Measurements from ENCODE around the gene RASGEF1B.
A peak's percentile ranks its signal among the peaks of the same experiment; 100 is the strongest.

The RASGEF1B gene

DNA sequence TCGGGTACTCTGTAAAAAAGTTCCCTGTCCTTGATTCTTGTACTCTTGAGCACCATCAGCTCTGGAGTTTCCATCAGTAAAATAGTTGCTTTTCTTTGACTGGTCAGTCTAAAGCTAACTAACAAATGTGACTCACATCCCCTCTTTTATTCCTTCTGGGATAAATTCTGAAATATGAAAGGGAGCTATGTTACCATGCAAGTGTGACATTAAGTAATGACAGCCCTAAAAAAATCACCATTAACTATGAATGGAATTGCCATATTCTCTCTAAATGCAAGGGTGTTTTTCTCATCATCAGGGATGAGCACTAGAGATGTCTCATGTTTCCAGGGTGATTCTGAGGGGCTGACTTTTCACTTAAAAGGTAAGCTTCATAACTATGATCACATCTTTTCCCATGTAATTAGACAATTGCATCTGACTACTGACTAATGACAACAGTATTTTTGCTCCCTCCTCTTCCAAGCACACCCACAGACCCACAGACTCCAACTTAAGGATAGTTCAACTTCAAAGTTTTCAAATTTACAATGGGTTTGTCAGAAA is 26.9 kb upstream of the RASGEF1B start:
- H3K27ac ChIP-seq (ENCODE audit: insufficient read depth, low read length, poor library complexity, severe bottlenecking), result no peak overlapping the region
- no peaks in the 10 kb centered on the region for H3K9me3 ChIP-seq (ENCODE audit: control insufficient read depth, low read length)
- DNase-seq, result no peak
- H3K27me3 ChIP-seq (replicated peaks; ENCODE audit: control insufficient read depth, insufficient read depth, low read length, poor library complexity, severe bottlenecking), result no peaks in the 10 kb centered on the region
- H3K4me1 ChIP-seq (ENCODE audit: control insufficient read depth, insufficient read depth, low read length, poor library complexity, severe bottlenecking), result peaks cover 6% of the 10 kb centered on the region
- no peak overlapping the region for H3K4me3 ChIP-seq (ENCODE audit: insufficient read depth, low read depth, low read length, poor library complexity, severe bottlenecking)
- H3K36me3 ChIP-seq (ENCODE audit: control insufficient read depth, insufficient read depth, low read length), result no peaks in the 10 kb centered on the region

DNA sequence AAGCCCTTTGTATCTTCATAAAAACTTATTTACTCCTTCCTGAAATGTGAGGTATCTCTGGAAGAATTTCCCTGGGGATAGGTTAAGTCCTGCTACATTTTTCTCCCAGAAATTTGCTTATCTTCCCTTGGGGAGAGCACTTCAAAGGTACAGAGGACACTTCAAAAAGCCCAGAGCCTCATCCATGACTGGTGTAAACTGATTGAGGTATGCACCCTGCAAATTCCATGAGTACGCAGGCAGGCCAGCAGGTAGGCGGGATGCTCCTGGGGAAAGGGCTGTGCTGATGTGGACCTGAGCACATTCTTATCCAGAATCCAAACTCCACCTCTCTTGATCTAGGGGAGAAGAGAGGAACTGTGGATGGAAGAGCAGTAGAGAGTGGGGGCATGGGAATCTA is 26.3 kb upstream of the RASGEF1B start:
- no peaks in the 10 kb centered on the region for H3K36me3 ChIP-seq (ENCODE audit: control insufficient read depth, insufficient read depth, low read length)
- H3K4me3 ChIP-seq (ENCODE audit: insufficient read depth, low read depth, low read length, poor library complexity, severe bottlenecking), result no peak overlapping the region
- DNase-seq, result no peak
- peaks cover 10% of the 10 kb centered on the region for H3K4me1 ChIP-seq (ENCODE audit: control insufficient read depth, insufficient read depth, low read length, poor library complexity, severe bottlenecking)
- H3K27ac ChIP-seq (ENCODE audit: insufficient read depth, low read length, poor library complexity, severe bottlenecking), result no peak overlapping the region
- H3K27me3 ChIP-seq (replicated peaks; ENCODE audit: control insufficient read depth, insufficient read depth, low read length, poor library complexity, severe bottlenecking), result no peaks in the 10 kb centered on the region
- H3K9me3 ChIP-seq (ENCODE audit: control insufficient read depth, low read length), result no peaks in the 10 kb centered on the region

DNA sequence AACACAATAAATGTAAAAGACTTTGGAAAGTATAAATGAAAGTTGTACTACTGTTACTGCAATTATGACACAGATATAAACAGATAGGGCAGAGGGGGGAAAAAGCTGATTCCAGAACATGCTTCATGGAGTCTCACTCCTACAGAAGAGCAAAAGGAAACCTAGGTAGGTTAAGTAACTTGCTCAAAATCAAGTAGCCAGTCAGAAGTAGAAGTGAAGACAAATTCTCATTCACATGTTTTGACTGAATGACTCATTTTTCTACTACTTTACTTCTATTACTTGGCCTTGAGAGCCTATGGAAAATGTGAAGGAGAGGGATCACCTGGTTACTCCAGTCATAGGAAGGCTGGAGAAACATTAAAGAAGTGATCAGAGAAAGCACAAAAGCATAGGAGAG is 23.6 kb upstream of the RASGEF1B start:
- Histone ChIP-seq H3K27me3 (replicated peaks; ENCODE audit: control insufficient read depth, insufficient read depth, low read length, poor library complexity, severe bottlenecking) (no peaks in the 10 kb centered on the region), H3K9me3 (ENCODE audit: control insufficient read depth, low read length) (no peaks in the 10 kb centered on the region), H3K36me3 (ENCODE audit: control insufficient read depth, insufficient read depth, low read length) (no peaks in the 10 kb centered on the region), H3K27ac (ENCODE audit: insufficient read depth, low read length, poor library complexity, severe bottlenecking) (no peak overlapping the region), H3K4me3 (ENCODE audit: insufficient read depth, low read depth, low read length, poor library complexity, severe bottlenecking) (no peak overlapping the region), H3K4me1 (ENCODE audit: control insufficient read depth, insufficient read depth, low read length, poor library complexity, severe bottlenecking) (peaks cover 21% of the 10 kb centered on the region)
- DNase-seq, result no peak

DNA sequence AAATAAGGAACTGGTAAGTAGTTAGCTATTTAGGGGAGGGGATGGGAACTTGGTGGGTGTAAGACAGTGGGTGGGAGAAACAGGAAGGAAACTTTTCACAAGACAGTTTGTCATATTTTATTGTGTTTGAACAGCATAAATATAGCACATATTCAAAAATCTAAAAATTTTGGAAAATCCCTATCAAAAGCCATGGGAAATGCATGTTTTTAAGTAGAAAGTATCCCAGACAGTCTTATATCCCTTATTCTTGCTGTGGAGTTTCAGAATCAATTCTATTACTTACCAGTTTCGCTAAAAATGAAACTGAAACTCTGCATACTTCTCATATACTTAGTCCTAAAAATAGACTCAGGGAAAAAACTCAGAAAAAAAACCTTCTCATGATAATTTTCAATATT is 22.3 kb upstream of the RASGEF1B start:
- Histone ChIP-seq H3K27ac (ENCODE audit: insufficient read depth, low read length, poor library complexity, severe bottlenecking) (peak overlapping the region; percentile 54), H3K36me3 (ENCODE audit: control insufficient read depth, insufficient read depth, low read length) (no peaks in the 10 kb centered on the region), H3K4me1 (ENCODE audit: control insufficient read depth, insufficient read depth, low read length, poor library complexity, severe bottlenecking) (peaks cover 21% of the 10 kb centered on the region), H3K9me3 (ENCODE audit: control insufficient read depth, low read length) (no peaks in the 10 kb centered on the region), H3K4me3 (ENCODE audit: insufficient read depth, low read depth, low read length, poor library complexity, severe bottlenecking) (peak overlapping the region; percentile 35), H3K27me3 (replicated peaks; ENCODE audit: control insufficient read depth, insufficient read depth, low read length, poor library complexity, severe bottlenecking) (no peaks in the 10 kb centered on the region)
- DNase-seq, result no peak

DNA sequence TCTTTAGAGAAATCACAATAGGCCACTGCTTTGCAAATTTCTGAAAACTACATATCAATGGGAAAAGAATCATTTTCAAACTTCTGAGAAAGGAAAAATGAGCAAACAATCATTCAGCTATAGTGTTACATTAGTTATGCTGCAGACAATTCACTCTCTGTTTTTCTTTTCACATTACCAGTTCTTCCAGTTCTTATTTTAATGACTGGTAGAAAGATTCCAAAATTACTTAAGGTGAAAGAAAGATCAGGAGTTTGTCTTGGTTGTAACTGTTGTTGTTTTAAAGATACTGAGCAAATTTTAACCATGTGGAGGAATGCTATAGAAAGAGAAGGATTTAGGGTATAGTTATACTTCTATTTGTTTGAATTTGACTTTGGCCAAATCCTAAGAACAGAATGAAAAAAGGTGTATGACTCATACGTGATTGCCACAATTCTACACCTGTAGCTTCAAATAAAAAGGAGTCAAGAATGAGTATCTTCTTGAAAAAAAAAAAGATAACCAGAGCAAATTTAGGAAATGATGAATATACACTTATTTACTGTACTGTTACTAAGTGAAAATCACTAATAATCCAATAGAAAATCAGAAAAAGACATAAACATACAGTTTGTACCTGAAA is 21.0 kb upstream of the RASGEF1B start:
- Histone ChIP-seq H3K27me3 (replicated peaks; ENCODE audit: control insufficient read depth, insufficient read depth, low read length, poor library complexity, severe bottlenecking) (no peaks in the 10 kb centered on the region), H3K36me3 (ENCODE audit: control insufficient read depth, insufficient read depth, low read length) (no peaks in the 10 kb centered on the region), H3K27ac (ENCODE audit: insufficient read depth, low read length, poor library complexity, severe bottlenecking) (peak overlapping the region; percentile 70), H3K4me3 (ENCODE audit: insufficient read depth, low read depth, low read length, poor library complexity, severe bottlenecking) (no peak overlapping the region), H3K9me3 (ENCODE audit: control insufficient read depth, low read length) (no peaks in the 10 kb centered on the region), H3K4me1 (ENCODE audit: control insufficient read depth, insufficient read depth, low read length, poor library complexity, severe bottlenecking) (peaks cover 21% of the 10 kb centered on the region)
- no peak for DNase-seq

DNA sequence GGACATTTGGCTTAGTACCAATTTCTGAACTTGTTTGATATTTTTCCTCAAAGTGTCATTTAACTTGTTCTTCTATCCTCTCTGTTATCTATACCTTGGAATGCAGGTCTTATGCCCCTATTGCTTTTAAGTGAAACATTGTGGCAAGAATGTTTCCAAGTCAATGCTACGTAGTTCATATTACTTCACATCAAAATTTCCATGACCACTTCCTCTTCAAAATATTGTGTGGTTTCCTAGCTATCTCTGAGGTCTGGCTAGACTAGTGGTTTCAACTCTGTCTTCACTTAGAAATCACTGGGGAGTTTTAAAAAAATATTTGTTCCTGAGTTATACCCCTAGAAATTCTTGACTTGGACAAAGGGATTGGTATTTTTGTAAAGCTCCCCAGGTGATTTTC is 20.2 kb upstream of the RASGEF1B start:
- H3K4me3 ChIP-seq (ENCODE audit: insufficient read depth, low read depth, low read length, poor library complexity, severe bottlenecking), result no peak overlapping the region
- H3K4me1 ChIP-seq (ENCODE audit: control insufficient read depth, insufficient read depth, low read length, poor library complexity, severe bottlenecking), result peaks cover 21% of the 10 kb centered on the region
- H3K36me3 ChIP-seq (ENCODE audit: control insufficient read depth, insufficient read depth, low read length), result no peaks in the 10 kb centered on the region
- no peaks in the 10 kb centered on the region for H3K27me3 ChIP-seq (replicated peaks; ENCODE audit: control insufficient read depth, insufficient read depth, low read length, poor library complexity, severe bottlenecking)
- DNase-seq, result no peak
- H3K27ac ChIP-seq (ENCODE audit: insufficient read depth, low read length, poor library complexity, severe bottlenecking), result peak overlapping the region; percentile 70
- no peaks in the 10 kb centered on the region for H3K9me3 ChIP-seq (ENCODE audit: control insufficient read depth, low read length)

DNA sequence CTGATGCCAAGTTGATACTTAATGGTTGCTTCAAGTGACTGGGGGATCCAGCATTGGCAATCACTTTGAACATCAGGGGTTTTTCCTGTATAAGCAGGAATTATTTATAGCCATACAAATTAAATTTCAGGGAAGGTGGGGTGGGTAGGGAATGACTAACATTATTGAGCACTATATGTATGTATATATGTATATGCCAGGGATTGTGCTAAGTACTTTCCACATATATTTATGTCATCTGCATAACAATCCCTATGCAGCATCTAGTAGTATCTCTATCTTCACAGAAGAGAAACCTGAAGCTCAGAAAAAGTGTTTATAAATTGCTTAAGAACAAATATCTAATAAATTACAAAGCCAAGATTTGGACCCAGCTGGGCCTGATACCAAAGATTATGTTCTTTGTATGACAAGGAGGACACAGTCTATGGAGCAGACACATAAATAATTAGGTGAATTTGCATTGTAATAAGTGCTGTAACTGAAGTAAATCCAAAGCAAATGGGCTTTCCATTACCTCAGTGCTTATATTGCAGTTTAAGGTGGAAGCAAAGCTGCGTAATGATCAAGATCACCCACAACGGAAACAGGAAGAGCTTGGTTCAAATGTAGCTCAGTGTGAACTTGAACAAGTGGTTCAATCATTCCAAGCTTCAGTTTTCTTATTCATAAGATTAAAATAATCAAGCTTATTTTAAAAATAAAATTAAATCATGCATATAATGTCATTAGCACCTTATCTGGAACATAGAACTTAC is 18.9 kb upstream of the RASGEF1B start:
- no peaks in the 10 kb centered on the region for H3K36me3 ChIP-seq (ENCODE audit: control insufficient read depth, insufficient read depth, low read length)
- H3K27ac ChIP-seq (ENCODE audit: insufficient read depth, low read length, poor library complexity, severe bottlenecking), result peak overlapping the region; percentile 4
- H3K4me3 ChIP-seq (ENCODE audit: insufficient read depth, low read depth, low read length, poor library complexity, severe bottlenecking), result no peak overlapping the region
- H3K9me3 ChIP-seq (ENCODE audit: control insufficient read depth, low read length), result no peaks in the 10 kb centered on the region
- DNase-seq, result no peak
- H3K27me3 ChIP-seq (replicated peaks; ENCODE audit: control insufficient read depth, insufficient read depth, low read length, poor library complexity, severe bottlenecking), result no peaks in the 10 kb centered on the region
- H3K4me1 ChIP-seq (ENCODE audit: control insufficient read depth, insufficient read depth, low read length, poor library complexity, severe bottlenecking), result peaks cover 21% of the 10 kb centered on the region

DNA sequence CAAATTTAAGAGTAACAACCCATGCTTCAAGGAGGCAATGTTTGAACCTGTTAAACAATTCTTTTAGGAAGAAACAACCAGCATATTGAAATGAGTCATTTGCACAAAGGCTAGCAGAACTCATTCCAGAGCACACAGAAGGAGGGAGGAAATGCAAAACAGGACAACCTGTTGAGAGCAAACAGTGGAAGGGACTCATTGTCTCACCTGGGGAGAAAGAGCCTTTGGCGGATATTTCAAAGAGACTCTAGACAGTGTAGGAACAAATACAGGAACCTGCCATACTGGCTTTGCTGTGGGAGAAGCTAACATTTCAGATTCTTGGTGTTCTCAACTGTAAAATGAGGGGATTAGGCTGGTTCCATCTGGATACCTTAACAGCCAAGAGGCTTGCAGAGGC is 14.8 kb upstream of the RASGEF1B start:
- no peaks in the 10 kb centered on the region for H3K27me3 ChIP-seq (replicated peaks; ENCODE audit: control insufficient read depth, insufficient read depth, low read length, poor library complexity, severe bottlenecking)
- no peak overlapping the region for H3K4me3 ChIP-seq (ENCODE audit: insufficient read depth, low read depth, low read length, poor library complexity, severe bottlenecking)
- no peak for DNase-seq
- H3K9me3 ChIP-seq (ENCODE audit: control insufficient read depth, low read length), result no peaks in the 10 kb centered on the region
- no peaks in the 10 kb centered on the region for H3K36me3 ChIP-seq (ENCODE audit: control insufficient read depth, insufficient read depth, low read length)
- H3K27ac ChIP-seq (ENCODE audit: insufficient read depth, low read length, poor library complexity, severe bottlenecking), result no peak overlapping the region
- peaks cover 2% of the 10 kb centered on the region for H3K4me1 ChIP-seq (ENCODE audit: control insufficient read depth, insufficient read depth, low read length, poor library complexity, severe bottlenecking)

DNA sequence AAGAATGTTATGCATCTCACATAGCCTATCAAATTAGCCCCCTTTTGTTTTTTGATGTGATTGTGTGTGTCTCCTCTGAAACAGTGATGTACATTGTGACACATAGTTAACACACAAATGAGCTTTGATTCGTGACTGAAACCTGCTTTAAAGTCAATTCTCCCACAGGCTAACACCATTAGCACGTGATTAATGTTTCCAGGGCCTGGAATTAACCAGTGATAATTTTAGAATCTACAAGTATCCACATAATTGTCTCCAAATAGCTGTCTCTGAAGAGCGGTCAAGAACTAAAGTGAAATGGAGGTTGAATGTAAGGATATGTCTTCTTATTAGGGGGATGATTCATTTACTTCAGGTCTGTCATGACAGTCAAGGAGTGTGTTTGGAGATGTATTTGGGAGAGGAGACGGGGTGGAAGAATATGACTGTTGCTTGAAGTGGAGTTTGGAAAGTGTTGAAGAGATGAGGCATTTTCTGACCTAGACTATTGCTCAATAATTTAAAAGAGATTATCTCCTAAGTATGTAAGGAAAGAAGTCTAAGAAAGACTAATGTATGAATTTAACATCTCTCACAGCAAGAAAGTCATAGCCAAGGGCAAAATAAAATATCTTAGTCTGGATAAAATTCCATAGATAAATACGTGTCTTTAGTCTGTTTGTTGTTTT is 13.7 kb upstream of the RASGEF1B start:
- Histone ChIP-seq H3K4me3 (ENCODE audit: insufficient read depth, low read depth, low read length, poor library complexity, severe bottlenecking) (no peak overlapping the region), H3K27ac (ENCODE audit: insufficient read depth, low read length, poor library complexity, severe bottlenecking) (no peak overlapping the region), H3K36me3 (ENCODE audit: control insufficient read depth, insufficient read depth, low read length) (no peaks in the 10 kb centered on the region), H3K27me3 (replicated peaks; ENCODE audit: control insufficient read depth, insufficient read depth, low read length, poor library complexity, severe bottlenecking) (no peaks in the 10 kb centered on the region), H3K4me1 (ENCODE audit: control insufficient read depth, insufficient read depth, low read length, poor library complexity, severe bottlenecking) (no peaks in the 10 kb centered on the region), H3K9me3 (ENCODE audit: control insufficient read depth, low read length) (no peaks in the 10 kb centered on the region)
- DNase-seq, result no peak

DNA sequence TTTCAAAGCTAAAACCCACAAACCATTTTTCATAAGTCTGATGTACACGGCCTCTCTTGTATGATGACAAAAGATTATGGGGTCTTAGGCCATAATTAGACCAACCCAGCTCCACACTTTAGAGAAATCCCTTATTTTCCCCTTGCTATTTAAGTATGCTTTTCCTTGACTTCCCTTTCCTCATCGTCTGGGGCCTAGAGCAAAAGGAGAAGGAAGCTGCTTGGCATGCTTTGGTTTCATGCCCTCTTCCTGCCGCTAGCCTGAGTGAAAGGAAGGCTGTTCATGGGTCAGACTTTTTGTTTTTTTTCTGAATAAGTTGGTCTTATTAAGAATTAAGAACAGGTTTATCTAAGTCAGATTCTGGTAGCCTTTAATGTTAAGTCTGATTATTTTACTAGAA is 10.6 kb upstream of the RASGEF1B start:
- H3K36me3 ChIP-seq (ENCODE audit: control insufficient read depth, insufficient read depth, low read length), result no peaks in the 10 kb centered on the region
- no peak for DNase-seq
- no peaks in the 10 kb centered on the region for H3K9me3 ChIP-seq (ENCODE audit: control insufficient read depth, low read length)
- no peaks in the 10 kb centered on the region for H3K27me3 ChIP-seq (replicated peaks; ENCODE audit: control insufficient read depth, insufficient read depth, low read length, poor library complexity, severe bottlenecking)
- H3K27ac ChIP-seq (ENCODE audit: insufficient read depth, low read length, poor library complexity, severe bottlenecking), result no peak overlapping the region
- no peaks in the 10 kb centered on the region for H3K4me1 ChIP-seq (ENCODE audit: control insufficient read depth, insufficient read depth, low read length, poor library complexity, severe bottlenecking)
- H3K4me3 ChIP-seq (ENCODE audit: insufficient read depth, low read depth, low read length, poor library complexity, severe bottlenecking), result no peak overlapping the region

Data from effector memory CD4-positive, alpha-beta T cell (primary cell).